Measurements from ENCODE around the gene KNSTRN.

Gene KNSTRN

GRCh38 chr15:40382580-40383456 is at the start of gene KNSTRN:
KNSTRN (plus strand) TSS chr15:40382721; CDS start chr15:40382836, 115 bp downstream.
- FAIRE-seq (peak; percentile 20), DNase-seq (ENCODE audit: insufficient read length, low spot score) (peak; percentile 71)
- TF ChIP-seq POLR2A (IDR thresholded peaks at IDR 0.05; ENCODE audit: low read depth, low read length), result peak; percentile 46

DNA sequence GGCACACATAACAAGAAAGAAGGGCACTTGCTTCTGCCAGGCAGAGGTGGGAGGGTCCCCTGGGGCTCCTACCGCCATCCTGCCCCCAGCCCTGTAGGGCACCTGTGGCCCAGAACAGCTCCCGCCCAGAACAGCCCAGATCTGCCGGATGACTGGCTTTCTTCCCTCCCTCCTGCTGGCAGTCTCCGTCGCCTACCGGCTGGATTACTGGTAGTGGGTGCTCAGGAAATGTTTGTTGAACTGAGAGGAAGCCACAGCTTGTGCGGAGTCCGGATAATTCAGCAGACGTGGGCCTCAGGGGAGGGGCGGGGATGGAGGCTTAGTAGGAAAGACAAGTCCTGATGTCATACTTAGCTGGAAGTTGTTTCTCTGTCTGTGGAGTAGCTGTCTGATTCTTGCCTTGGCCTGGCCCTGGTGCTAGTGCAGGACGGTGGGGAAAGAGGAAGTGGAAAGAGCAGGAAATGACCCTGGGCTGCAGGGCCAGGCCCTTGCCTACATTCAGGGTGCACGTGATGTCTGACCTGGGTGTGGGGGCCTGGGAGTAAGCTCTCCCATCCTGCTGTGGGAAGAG is 48.5 kb upstream of the KNSTRN start:
- no peak for DNase-seq (ENCODE audit: insufficient read length, low spot score)
- TF ChIP-seq POLR2A (IDR thresholded peaks at IDR 0.05; ENCODE audit: low read depth, low read length), result no peak
- no peak for FAIRE-seq

- no peak for TF ChIP-seq POLR2A (IDR thresholded peaks at IDR 0.05; ENCODE audit: low read depth, low read length)
- no peak for DNase-seq (ENCODE audit: insufficient read length, low spot score)
- FAIRE-seq, result no peak
Measured at GRCh38 chr15:40334541-40334940, 48.0 kb upstream of the KNSTRN start.

GRCh38 chr15:40334941-40335795 is 47.4 kb upstream of the KNSTRN start:
- FAIRE-seq (no peak), DNase-seq (ENCODE audit: insufficient read length, low spot score) (no peak)
- no peak for TF ChIP-seq POLR2A (IDR thresholded peaks at IDR 0.05; ENCODE audit: low read depth, low read length)

DNA sequence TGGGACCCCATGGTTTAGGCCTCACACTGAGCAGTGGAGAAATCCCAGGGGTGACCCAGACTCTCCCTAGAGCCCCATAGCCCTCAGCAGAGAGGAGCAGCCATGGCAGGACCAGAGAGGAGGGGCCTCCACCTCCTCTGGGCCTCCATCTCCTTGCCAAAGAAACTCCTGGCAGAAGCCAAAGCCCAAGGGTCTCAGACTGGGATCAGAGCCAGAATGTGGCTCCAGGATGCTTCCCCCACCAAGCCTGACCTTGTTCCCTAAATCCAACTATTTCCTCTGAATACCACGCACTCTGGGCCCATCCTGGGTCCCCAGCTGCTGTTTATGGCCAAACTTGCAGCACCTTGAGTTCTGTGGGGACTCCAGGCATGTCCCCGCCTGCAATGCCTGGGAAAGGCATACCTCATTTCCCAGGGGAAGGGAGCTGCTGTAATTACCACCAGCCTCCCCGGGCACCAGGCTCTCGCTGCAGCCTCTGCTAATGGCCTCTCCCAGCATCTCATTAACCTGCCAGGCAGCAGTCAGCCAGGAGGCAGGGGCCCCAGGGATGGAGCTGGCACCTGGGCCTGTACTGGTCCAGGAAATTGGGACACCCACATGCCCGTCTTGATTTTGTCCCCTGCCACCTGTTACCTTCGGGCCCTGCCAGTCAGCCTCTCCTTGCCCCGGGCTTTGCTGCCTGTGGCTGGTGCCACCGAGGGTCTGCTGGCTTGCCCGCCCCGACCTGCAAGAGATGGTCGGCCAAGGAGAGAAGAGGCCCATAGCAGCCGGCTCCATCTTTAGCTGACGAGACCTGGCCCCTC is 46.4 kb upstream of the KNSTRN start:
- no peak for TF ChIP-seq POLR2A (IDR thresholded peaks at IDR 0.05; ENCODE audit: low read depth, low read length)
- FAIRE-seq (no peak), DNase-seq (ENCODE audit: insufficient read length, low spot score) (no peak)

DNA sequence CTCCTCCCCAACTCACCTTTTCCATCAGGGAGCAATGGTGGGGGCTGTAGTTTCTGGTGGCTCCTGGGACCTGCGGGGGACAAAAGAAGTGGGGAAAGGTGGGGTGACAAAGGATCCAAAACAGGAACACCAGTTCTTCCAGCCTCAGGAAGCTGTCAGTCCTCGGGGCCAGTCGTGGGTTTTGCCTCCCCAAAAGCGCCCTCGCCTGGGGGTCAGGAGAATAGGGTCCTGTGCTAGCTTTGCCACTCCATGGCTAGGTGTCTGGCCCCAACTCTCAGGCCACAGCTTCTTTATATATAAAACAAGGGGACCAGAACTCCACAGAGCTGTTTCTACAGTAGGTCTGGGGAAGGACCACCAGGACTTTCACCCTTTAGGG is 45.8 kb upstream of the KNSTRN start:
- TF ChIP-seq POLR2A (IDR thresholded peaks at IDR 0.05; ENCODE audit: low read depth, low read length), result no peak
- FAIRE-seq (no peak), DNase-seq (ENCODE audit: insufficient read length, low spot score) (no peak)

GRCh38 chr15:40337597-40337996 is 44.9 kb upstream of the KNSTRN start:
- FAIRE-seq, result no peak
- TF ChIP-seq POLR2A (IDR thresholded peaks at IDR 0.05; ENCODE audit: low read depth, low read length), result no peak
- DNase-seq (ENCODE audit: insufficient read length, low spot score), result no peak

GRCh38 chr15:40338041-40338657 is 44.4 kb upstream of the KNSTRN start:
- DNase-seq (ENCODE audit: insufficient read length, low spot score) (no peak), FAIRE-seq (no peak)
- no peak for TF ChIP-seq POLR2A (IDR thresholded peaks at IDR 0.05; ENCODE audit: low read depth, low read length)

GRCh38 chr15:40338921-40339620 is 43.5 kb upstream of the KNSTRN start:
- peak; percentile 27; the same call in 1 of the 2 replicates for TF ChIP-seq POLR2A (IDR thresholded peaks at IDR 0.05; ENCODE audit: low read depth, low read length)

GRCh38 chr15:40339621-40339945 is 42.9 kb upstream of the KNSTRN start:
- FAIRE-seq, result no peak
- no peak for TF ChIP-seq POLR2A (IDR thresholded peaks at IDR 0.05; ENCODE audit: low read depth, low read length)
- DNase-seq (ENCODE audit: insufficient read length, low spot score), result no peak

More at GRCh38 chr15:40338921-40339620, 43.5 kb upstream of the KNSTRN start:
- DNase-seq (ENCODE audit: insufficient read length, low spot score) (peak; percentile 87), FAIRE-seq (peak; percentile 82)

DNA sequence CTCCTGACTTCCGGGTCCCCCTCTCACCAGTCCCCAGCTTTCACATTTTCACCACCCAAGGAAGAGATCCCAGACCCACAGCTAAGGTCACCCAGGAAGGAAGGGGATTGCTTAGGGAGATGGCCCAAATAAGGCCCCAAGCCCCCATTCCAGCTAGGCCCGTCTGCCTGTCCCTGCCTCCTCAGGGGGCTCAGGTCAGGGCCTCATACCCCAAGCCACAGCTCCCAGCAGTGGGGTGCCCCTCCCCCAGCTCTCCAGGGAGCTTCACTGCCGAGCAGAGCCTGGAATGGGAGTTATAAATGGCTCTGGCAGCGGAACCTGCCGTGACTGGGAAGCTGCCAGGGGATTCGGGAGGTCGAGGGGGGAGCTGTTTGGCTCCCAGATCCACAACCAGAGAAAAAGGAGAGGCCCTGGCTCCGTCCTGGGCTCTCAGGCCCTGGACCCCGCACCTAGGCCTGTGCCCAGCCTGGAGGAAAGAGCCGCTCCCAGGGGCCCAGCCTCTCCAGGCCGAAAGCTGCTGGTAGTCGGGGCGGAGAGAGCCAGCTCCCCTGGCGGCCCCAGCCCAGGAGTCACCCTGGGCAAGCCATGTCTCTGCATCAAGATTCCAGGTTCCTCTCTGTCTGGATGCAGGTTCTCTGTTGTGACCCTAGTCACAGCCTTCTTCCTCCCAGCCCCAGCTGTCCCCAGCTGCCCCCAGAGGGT is 42.3 kb upstream of the KNSTRN start:
- DNase-seq (ENCODE audit: insufficient read length, low spot score), result no peak
- FAIRE-seq, result no peak
- no peak for TF ChIP-seq POLR2A (IDR thresholded peaks at IDR 0.05; ENCODE audit: low read depth, low read length)

Measured in H54 (cell line).